H9 (cell line): ENCODE data around the gene SLC35F5. TPM values are rescaled to one million over a fixed set of nuclear protein-coding genes. Genes with fewer than 3 reads are reported as not detected.

Experiments used
- DNase-seq: peaks from one replicate; pipeline ENCODE4 v3.0.0-alpha.2; 2017
- H2AFZ ChIP-seq: one replicate; pipeline ENCODE4 v1.6.1; 2013; ENCODE audit warnings: mild to moderate bottlenecking, low read length, control low read depth, moderate library complexity
- H2AK5ac ChIP-seq: 2 replicates; pipeline ENCODE4 v1.6.1; 2013; ENCODE audit warnings: low read length, control low read depth, mixed read lengths; ENCODE audit not compliant: insufficient read length
- H2BK120ac ChIP-seq: one replicate; pipeline ENCODE4 v1.6.1; 2013; ENCODE audit warnings: low read depth, mild to moderate bottlenecking, low read length, control low read depth, inconsistent platforms; ENCODE audit not compliant: poor library complexity, severe bottlenecking
- H2BK12ac ChIP-seq: 2 replicates; pipeline ENCODE4 v1.6.1; 2013; ENCODE audit warnings: low read length, control low read depth, mixed read lengths, low read depth; ENCODE audit not compliant: insufficient read length
- H2BK15ac ChIP-seq: 2 replicates; pipeline ENCODE4 v1.6.1; 2013; ENCODE audit warnings: low read depth, low read length, control low read depth
- H2BK20ac ChIP-seq: one replicate; pipeline ENCODE4 v1.6.1; 2013; ENCODE audit warnings: low read depth, mild to moderate bottlenecking, low read length, control low read depth, inconsistent platforms; ENCODE audit not compliant: poor library complexity, severe bottlenecking
- H2BK5ac ChIP-seq: 2 replicates; pipeline ENCODE4 v1.6.1; 2013; ENCODE audit warnings: low read length, control low read depth, mixed read lengths; ENCODE audit not compliant: insufficient read length
- H3K14ac ChIP-seq: 2 replicates; pipeline ENCODE4 v1.6.1; 2013; ENCODE audit warnings: low read length, control low read depth; ENCODE audit not compliant: insufficient read depth
- H3K18ac ChIP-seq: 2 replicates; pipeline ENCODE4 v1.6.1; 2013; ENCODE audit warnings: low read depth, mild to moderate bottlenecking, mixed read lengths, low read length, control low read depth; ENCODE audit not compliant: insufficient read length
- H3K23ac ChIP-seq: 2 replicates; pipeline ENCODE4 v1.6.1; 2013; ENCODE audit warnings: low read length, control low read depth, mixed read lengths, low read depth; ENCODE audit not compliant: insufficient read length
- H3K23me2 ChIP-seq: 2 replicates; pipeline ENCODE4 v1.6.1; 2013; ENCODE audit warnings: low read depth, mild to moderate bottlenecking, mixed read lengths, low read length, control low read depth; ENCODE audit not compliant: insufficient read length, poor library complexity, severe bottlenecking
- H3K27ac ChIP-seq: 2 replicates; pipeline ENCODE4 v1.5.1; 2013; ENCODE audit warnings: low read length, control low read depth, mixed read lengths, low read depth; ENCODE audit not compliant: insufficient read length
- H3K27me3 ChIP-seq: 2 replicates; pipeline ENCODE4 v1.6.1; 2013; ENCODE audit warnings: low read length, control low read depth, inconsistent platforms; ENCODE audit not compliant: insufficient read depth
- H3K4ac ChIP-seq: 2 replicates; pipeline ENCODE4 v1.6.1; 2013; ENCODE audit warnings: low read depth, mild to moderate bottlenecking, control low read depth, inconsistent platforms, low read length, moderate library complexity
- H3K4me1 ChIP-seq: 2 replicates; pipeline ENCODE4 v1.6.1; 2013; ENCODE audit warnings: low read length, control low read depth, inconsistent platforms; ENCODE audit not compliant: insufficient read depth
- H3K4me2 ChIP-seq: 2 replicates; pipeline ENCODE4 v1.6.1; 2013; ENCODE audit warnings: low read length, control low read depth, mixed read lengths; ENCODE audit not compliant: insufficient read length, insufficient read depth
- H3K56ac ChIP-seq: 2 replicates; pipeline ENCODE4 v1.6.1; 2013; ENCODE audit warnings: low read depth, mild to moderate bottlenecking, mixed read lengths, low read length, control low read depth; ENCODE audit not compliant: insufficient read length
- H3K79me1 ChIP-seq: 2 replicates; pipeline ENCODE4 v1.6.1; 2013; ENCODE audit warnings: low read depth, mild to moderate bottlenecking, moderate library complexity, low read length, control low read depth, inconsistent platforms; ENCODE audit not compliant: insufficient read depth, poor library complexity, severe bottlenecking
- H3K79me2 ChIP-seq: 2 replicates; pipeline ENCODE4 v1.6.1; 2013; ENCODE audit warnings: low read length, control low read depth, inconsistent platforms; ENCODE audit not compliant: insufficient read depth
- H3K9ac ChIP-seq: 2 replicates; pipeline ENCODE4 v1.6.1; 2013; ENCODE audit warnings: low read length, control low read depth, mixed read lengths; ENCODE audit not compliant: insufficient read length; ENCODE audit errors: extremely low read depth
- H3K9me3 ChIP-seq: one replicate; pipeline ENCODE4 v1.6.1; 2013; ENCODE audit warnings: low read depth, low read length, inconsistent platforms; ENCODE audit not compliant: control insufficient read depth
- H3T11ph ChIP-seq: one replicate; pipeline ENCODE4 v1.6.1; 2013; ENCODE audit warnings: mild to moderate bottlenecking, low read length, control low read depth, inconsistent platforms
- H4K20me1 ChIP-seq: one replicate; pipeline ENCODE4 v1.6.1; 2013; ENCODE audit not compliant: control insufficient read depth, insufficient read length, insufficient read depth
- H4K5ac ChIP-seq: 2 replicates; pipeline ENCODE4 v1.6.1; 2013; ENCODE audit warnings: low read depth, mild to moderate bottlenecking, mixed read lengths, low read length, control low read depth; ENCODE audit not compliant: insufficient read length
- H4K8ac ChIP-seq: replicated peaks from 2 replicates; pipeline ENCODE4 v1.6.1; 2013; ENCODE audit warnings: low read length, control low read depth, mixed read lengths, low read depth; ENCODE audit not compliant: insufficient read length
- H4K91ac ChIP-seq: 2 replicates; pipeline ENCODE4 v1.6.1; 2013; ENCODE audit warnings: low read depth, mild to moderate bottlenecking, moderate library complexity, mixed read lengths, low read length, control low read depth; ENCODE audit not compliant: insufficient read length
- H3K27ac Mint-ChIP-seq, 3 experiments: 2 replicates in 2 of 3; 3 replicates in 1 of 3; pipeline ENCODE4 v1.8.0; 2020 to 2021; ENCODE audit warnings: mixed read lengths in 3 of 3, mild to moderate bottlenecking in 1 of 3, moderate library complexity in 1 of 3
- H3K27me3 Mint-ChIP-seq: 2 replicates; pipeline ENCODE4 v1.8.0; 2021; ENCODE audit warnings: low read depth, mild to moderate bottlenecking, moderate library complexity, mixed read lengths
- H3K36me3 Mint-ChIP-seq, 3 experiments: 2 replicates in 2 of 3; 3 replicates in 1 of 3; pipeline ENCODE4 v1.8.0; 2020 to 2021; ENCODE audit warnings: low read depth in 3 of 3, mixed read lengths in 3 of 3; ENCODE audit not compliant: insufficient read depth in 1 of 3
- H3K4me1 Mint-ChIP-seq, 2 experiments: 2 replicates each; pipeline ENCODE4 v1.8.0; 2020; ENCODE audit warnings: mixed read lengths in 2 of 2
- H3K4me3 Mint-ChIP-seq, 2 experiments: 2 replicates in 1 of 2; 3 replicates in 1 of 2; pipeline ENCODE4 v1.8.0; 2020 to 2021; ENCODE audit warnings: mild to moderate bottlenecking in 2 of 2, mixed read lengths in 2 of 2, moderate library complexity in 1 of 2
- H3K9me3 Mint-ChIP-seq, 2 experiments: 2 replicates in 1 of 2; 3 replicates in 1 of 2; pipeline ENCODE4 v1.8.0; 2020; ENCODE audit warnings: mild to moderate bottlenecking in 2 of 2, mixed read lengths in 2 of 2, moderate library complexity in 1 of 2
- CTCF ChIP-seq: fragments of 200-600 bp; sonication (generic); conservative IDR thresholded peaks from 3 replicates; pipeline ENCODE4 v1.8.0; 2021; ENCODE audit warnings: antibody characterized with exemption, mild to moderate bottlenecking
- WGBS: extraction: QIAGEN DNeasy Blood & Tissue Kit; methylation state at CpG from one replicate; pipeline ENCODE4 v1.1.7; 2013; ENCODE audit warnings: missing lambda C conversion rate, low lambda C conversion rate, mixed read lengths; ENCODE audit not compliant: insufficient read length; ENCODE audit errors: extremely low coverage; 5-methylcytosine and 5-hydroxymethylcytosine counted together
- total RNA-seq: library from RNA; stranded (reverse); gene quantifications from 2 replicates; pipeline ENCODE4 v1.2.1, GENCODE V29; 2021

SLC35F5 gene
- total RNA-seq, 1 experiment from 2014 or later = 31.3 TPM

- no peaks in the 10 kb centered on the region for H3K79me2 ChIP-seq
- DNase-seq = no peak
- no peak overlapping the region for H3K56ac ChIP-seq
- H3K23ac ChIP-seq = no peak overlapping the region
- H4K8ac ChIP-seq = no peak overlapping the region
- H2AFZ ChIP-seq = no peak overlapping the region
- H3K27ac Mint-ChIP-seq = peak overlapping the region; percentile 53 to 93 (median 86); a peak in 5 of 7 replicates
- no peak overlapping the region for H2AK5ac ChIP-seq
- H2BK120ac ChIP-seq = no peak overlapping the region
- no peaks in the 10 kb centered on the region for H3K79me1 ChIP-seq
- no peak overlapping the region for H3K9ac ChIP-seq
- no peak overlapping the region for H3T11ph ChIP-seq
- WGBS = no CpG with 5 or more reads among the region's 3 CpGs
- H4K5ac ChIP-seq = no peak overlapping the region
- H3K4ac ChIP-seq = no peak overlapping the region
- H2BK5ac ChIP-seq = no peak overlapping the region
- TF ChIP-seq CTCF = no peak
- peaks cover 11 to 23% (median 20%) of the 10 kb centered on the region in 3 experiments for H3K36me3 Mint-ChIP-seq
- no peak overlapping the region for H3K4me2 ChIP-seq
- H3K27me3 Mint-ChIP-seq = no peaks in the 10 kb centered on the region
- no peak overlapping the region for H2BK20ac ChIP-seq
- H3K14ac ChIP-seq = no peak overlapping the region
- no peaks in the 10 kb centered on the region for H3K23me2 ChIP-seq
- no peaks in the 10 kb centered on the region for H4K20me1 ChIP-seq
- no peaks in the 10 kb centered on the region for H3K27me3 ChIP-seq
- no peak overlapping the region for H3K4me3 Mint-ChIP-seq
- no peaks in the 10 kb centered on the region for H3K9me3 ChIP-seq
- H2BK15ac ChIP-seq = no peak overlapping the region
- H4K91ac ChIP-seq = no peak overlapping the region
- H3K4me1 Mint-ChIP-seq = peaks cover 18 to 25% of the 10 kb centered on the region in 2 experiments
- H3K9me3 Mint-ChIP-seq = peaks cover 3% of the 10 kb centered on the region in 2 experiments; a peak in 2 of 5 replicates
- no peak overlapping the region for H3K27ac ChIP-seq
- H3K4me1 ChIP-seq = no peaks in the 10 kb centered on the region
- H2BK12ac ChIP-seq = no peak overlapping the region
- H3K18ac ChIP-seq = no peak overlapping the region
Observed at GRCh38 chr2:113709022-113709421, 47.4 kb downstream of the SLC35F5 start.
